Right ventricle myocardium inferior (tissue), 1 donor: ENCODE data around the gene PLBD1. TPM values are rescaled to one million over a fixed set of nuclear protein-coding genes. Genes with fewer than 3 reads are reported as not detected.

Experiments
- total RNA-seq: library from RNA; stranded (reverse); fragmentation: NEBNext Ultra II Directional; extraction: Animal tissue kit (Norgen Biotek cat#: 25700); gene quantifications from one replicate; pipeline ENCODE4 v1.2.1, GENCODE V29; 2021
- donor health status: DM: no; HTN: yes; CAD: no; lungs with severe emphysema.

PLBD1 gene
- total RNA-seq, 1 donor from 2014 or later, result 24.4 TPM

Other genes starting within 250 kb of the PLBD1 start
- 57.1 TPM for gene ATF7IP, start 202.2 kb downstream of the PLBD1 start, total RNA-seq
- not detected for gene GUCY2C, start 128.7 kb upstream of the PLBD1 start, total RNA-seq
- gene WBP11, start 235.6 kb upstream of the PLBD1 start, total RNA-seq, result 48.0 TPM
- 2.0 TPM for gene C12orf60, start 235.8 kb upstream of the PLBD1 start, total RNA-seq
- gene SMCO3, start 246.3 kb upstream of the PLBD1 start, total RNA-seq, result 0.30 TPM